Measurements from ENCODE around the gene SLC9A5. TPM values are rescaled to one million over a fixed set of nuclear protein-coding genes. Genes with fewer than 3 reads are reported as not detected.
A peak's percentile ranks its signal among the peaks of the same experiment; 100 is the strongest.

The SLC9A5 gene
- total and polyA plus RNA-seq, 4 donors, result 1.4 to 9.1 (median 3.9) TPM

GRCh38 chr16:67246081-67246755, 2.6 kb upstream of the SLC9A5 start:
- Histone ChIP-seq H3K4me3 (ENCODE audit: low read depth, low read length) (peak overlapping the region; percentile 72), H3K4me1 (ENCODE audit: control insufficient read depth, insufficient read depth, low read length) (peaks cover 49% of the 10 kb centered on the region), H3K9me3 (ENCODE audit: control insufficient read depth, insufficient read depth, low read length) (no peaks in the 10 kb centered on the region), H3K27me3 (ENCODE audit: control insufficient read depth, insufficient read depth, low read length) (peaks cover 8% of the 10 kb centered on the region), H3K27ac (ENCODE audit: low read depth, low read length) (peak overlapping the region; percentile 87), H3K36me3 (ENCODE audit: control insufficient read depth, insufficient read depth, low read length) (no peaks in the 10 kb centered on the region)
- WGBS (ENCODE audit: insufficient coverage), result 0% methylated on average over 38 of the region's 48 CpGs
- peak in 2 of 6 donors; percentile 69 to 84 for DNase-seq (ENCODE audit: low read depth in 4 of 6, low spot score in 6 of 6)

- peak in 1 of 6 donors; percentile 36 for DNase-seq (ENCODE audit: low read depth in 4 of 6, low spot score in 6 of 6)
- Histone ChIP-seq H3K4me3 (ENCODE audit: low read depth, low read length) (peak overlapping the region; percentile 72), H3K27me3 (ENCODE audit: control insufficient read depth, insufficient read depth, low read length) (peaks cover 8% of the 10 kb centered on the region), H3K36me3 (ENCODE audit: control insufficient read depth, insufficient read depth, low read length) (no peaks in the 10 kb centered on the region), H3K4me1 (ENCODE audit: control insufficient read depth, insufficient read depth, low read length) (peaks cover 48% of the 10 kb centered on the region), H3K9me3 (ENCODE audit: control insufficient read depth, insufficient read depth, low read length) (no peaks in the 10 kb centered on the region), H3K27ac (ENCODE audit: low read depth, low read length) (peak overlapping the region; percentile 87)
- 0% methylated on average over 26 of the region's 26 CpGs for WGBS (ENCODE audit: insufficient coverage)
Measured at GRCh38 chr16:67246756-67247191, 2.0 kb upstream of the SLC9A5 start.

DNA sequence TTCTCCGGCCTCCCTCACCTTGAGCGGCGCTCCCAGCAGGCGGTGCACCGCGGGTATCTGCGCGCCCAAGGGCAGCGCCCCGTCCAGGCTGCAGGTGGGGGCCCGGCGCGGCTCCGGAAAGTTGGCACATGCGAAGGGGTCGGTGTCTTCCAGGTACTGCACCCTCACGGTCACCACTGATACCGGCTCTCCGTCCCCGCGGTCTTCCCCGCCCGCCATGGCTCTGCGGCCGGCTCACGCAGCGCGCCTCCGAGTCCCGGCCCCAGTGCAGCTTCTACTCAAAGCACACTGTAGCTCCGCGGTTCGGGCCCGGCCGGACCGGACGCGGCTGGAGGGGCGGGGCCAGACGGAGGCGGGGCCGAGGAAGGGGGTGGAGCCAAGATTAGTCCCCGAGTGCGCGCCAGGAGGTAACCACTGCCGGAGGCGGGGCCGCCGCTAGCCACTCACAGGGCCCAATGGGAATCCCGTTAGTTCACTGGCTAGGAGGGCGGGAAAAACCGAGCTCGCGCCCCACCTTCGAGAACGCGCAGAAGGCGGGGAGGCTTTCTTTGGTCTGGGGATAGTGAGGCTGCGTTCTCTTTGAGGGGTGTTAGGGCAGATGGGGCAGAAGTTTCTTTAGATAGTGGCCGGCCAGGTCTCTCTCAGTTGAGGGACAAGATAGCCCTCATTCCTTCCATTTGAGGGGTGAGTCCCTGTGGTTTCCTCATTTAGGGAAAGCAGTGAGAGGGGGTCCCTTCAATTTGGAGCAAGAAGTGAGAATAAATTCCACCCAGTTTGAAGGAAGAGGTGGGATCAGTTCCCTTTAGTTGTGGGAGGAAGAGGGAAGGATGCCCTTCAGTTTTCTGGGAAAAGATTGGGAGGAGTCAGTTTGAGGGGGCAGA, 1.3 kb upstream of the SLC9A5 start, which contains the start of gene FHOD1:
TSS of gene FHOD1 (minus strand) at position 290 of the 881 bp plus-strand sequence. CDS start at position 219, 71 bp downstream.
- peak in 5 of 6 donors; percentile 66 to 96 (median 81) for DNase-seq (ENCODE audit: low read depth in 4 of 6, low spot score in 6 of 6)
- H3K27me3 ChIP-seq (ENCODE audit: control insufficient read depth, insufficient read depth, low read length), result peaks cover 8% of the 10 kb centered on the region
- H3K9me3 ChIP-seq (ENCODE audit: control insufficient read depth, insufficient read depth, low read length), result no peaks in the 10 kb centered on the region
- no peaks in the 10 kb centered on the region for H3K36me3 ChIP-seq (ENCODE audit: control insufficient read depth, insufficient read depth, low read length)
- peaks cover 48% of the 10 kb centered on the region for H3K4me1 ChIP-seq (ENCODE audit: control insufficient read depth, insufficient read depth, low read length)
- H3K27ac ChIP-seq (ENCODE audit: low read depth, low read length), result peak within 1 kb of the TSS; percentile 87
- WGBS (ENCODE audit: insufficient coverage), result under 1% methylated on average over 59 of the region's 60 CpGs
- peak within 1 kb of the TSS; percentile 72 for H3K4me3 ChIP-seq (ENCODE audit: low read depth, low read length)

DNA sequence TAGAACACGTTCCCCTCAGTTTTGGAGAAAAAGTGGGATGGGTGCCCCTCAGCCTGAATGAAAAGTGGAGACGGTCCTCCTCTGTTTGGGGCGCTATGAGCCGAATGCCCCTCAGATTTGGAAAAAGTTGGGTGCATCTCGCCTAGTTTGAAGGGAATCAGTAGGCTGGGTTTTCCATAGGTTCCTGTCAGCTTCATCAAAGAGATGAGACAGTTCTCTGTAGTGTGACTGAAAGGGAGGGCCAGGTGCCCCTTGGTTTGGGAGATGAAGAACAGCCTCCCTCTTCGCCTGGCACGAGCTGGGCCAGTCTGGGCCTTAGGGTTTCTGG, 742 bp upstream of the SLC9A5 start:
- Histone ChIP-seq H3K9me3 (ENCODE audit: control insufficient read depth, insufficient read depth, low read length) (no peaks in the 10 kb centered on the region), H3K27me3 (ENCODE audit: control insufficient read depth, insufficient read depth, low read length) (peaks cover 8% of the 10 kb centered on the region), H3K4me1 (ENCODE audit: control insufficient read depth, insufficient read depth, low read length) (peaks cover 48% of the 10 kb centered on the region), H3K27ac (ENCODE audit: low read depth, low read length) (peak overlapping the region; percentile 54), H3K4me3 (ENCODE audit: low read depth, low read length) (peak overlapping the region; percentile 72), H3K36me3 (ENCODE audit: control insufficient read depth, insufficient read depth, low read length) (no peaks in the 10 kb centered on the region)
- DNase-seq (ENCODE audit: low read depth in 4 of 6, low spot score in 6 of 6), result no peak
- WGBS (ENCODE audit: insufficient coverage), result 6% methylated on average over 7 of the region's 7 CpGs

GRCh38 chr16:67249178-67250044, 632 bp downstream of the SLC9A5 start:
- Histone ChIP-seq H3K27ac (ENCODE audit: low read depth, low read length) (no peak overlapping the region), H3K4me3 (ENCODE audit: low read depth, low read length) (peak overlapping the region; percentile 33), H3K36me3 (ENCODE audit: control insufficient read depth, insufficient read depth, low read length) (no peaks in the 10 kb centered on the region), H3K4me1 (ENCODE audit: control insufficient read depth, insufficient read depth, low read length) (peaks cover 48% of the 10 kb centered on the region), H3K27me3 (ENCODE audit: control insufficient read depth, insufficient read depth, low read length) (peaks cover 8% of the 10 kb centered on the region), H3K9me3 (ENCODE audit: control insufficient read depth, insufficient read depth, low read length) (no peaks in the 10 kb centered on the region)
- peak in 2 of 6 donors; percentile 27 to 35 for DNase-seq (ENCODE audit: low read depth in 4 of 6, low spot score in 6 of 6)
- WGBS (ENCODE audit: insufficient coverage), result 9% methylated on average over 19 of the region's 22 CpGs

DNA sequence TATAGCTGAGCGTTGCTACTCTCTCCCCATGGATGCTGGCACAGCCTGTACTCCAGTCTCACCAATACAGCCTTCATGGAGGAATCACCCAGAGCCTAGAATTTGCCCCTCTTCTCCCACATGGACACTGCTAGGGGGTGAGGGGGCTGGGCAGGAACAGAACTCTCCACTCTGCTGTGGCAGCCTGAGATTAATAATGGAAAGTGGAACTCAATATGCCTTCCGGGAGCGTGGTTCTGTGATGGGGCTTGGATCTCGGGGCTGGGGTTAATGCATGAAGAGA, 1.2 kb downstream of the SLC9A5 start:
- H3K9me3 ChIP-seq (ENCODE audit: control insufficient read depth, insufficient read depth, low read length), result no peaks in the 10 kb centered on the region
- 87% methylated on average over 3 of the region's 4 CpGs for whole genome bisulfite sequencing (ENCODE audit: insufficient coverage)
- no peak for DNase-seq (ENCODE audit: low read depth in 4 of 6, low spot score in 6 of 6)
- H3K27ac ChIP-seq (ENCODE audit: low read depth, low read length), result no peak overlapping the region
- H3K4me1 ChIP-seq (ENCODE audit: control insufficient read depth, insufficient read depth, low read length), result peaks cover 48% of the 10 kb centered on the region
- no peak overlapping the region for H3K4me3 ChIP-seq (ENCODE audit: low read depth, low read length)
- peaks cover 8% of the 10 kb centered on the region for H3K27me3 ChIP-seq (ENCODE audit: control insufficient read depth, insufficient read depth, low read length)
- H3K36me3 ChIP-seq (ENCODE audit: control insufficient read depth, insufficient read depth, low read length), result peaks cover 3% of the 10 kb centered on the region

GRCh38 chr16:67252609-67253497, 4.1 kb downstream of the SLC9A5 start:
- Histone ChIP-seq H3K27me3 (ENCODE audit: control insufficient read depth, insufficient read depth, low read length) (peaks cover 8% of the 10 kb centered on the region), H3K9me3 (ENCODE audit: control insufficient read depth, insufficient read depth, low read length) (no peaks in the 10 kb centered on the region), H3K4me1 (ENCODE audit: control insufficient read depth, insufficient read depth, low read length) (peaks cover 19% of the 10 kb centered on the region), H3K27ac (ENCODE audit: low read depth, low read length) (no peak overlapping the region), H3K4me3 (ENCODE audit: low read depth, low read length) (no peak overlapping the region), H3K36me3 (ENCODE audit: control insufficient read depth, insufficient read depth, low read length) (peaks cover 24% of the 10 kb centered on the region)
- 92% methylated on average over 3 of the region's 4 CpGs for WGBS (ENCODE audit: insufficient coverage)
- peak in 2 of 6 donors; percentile 52 to 75 for DNase-seq (ENCODE audit: low read depth in 4 of 6, low spot score in 6 of 6)

- H3K36me3 ChIP-seq (ENCODE audit: control insufficient read depth, insufficient read depth, low read length), result peaks cover 29% of the 10 kb centered on the region
- WGBS (ENCODE audit: insufficient coverage), result 85% methylated on average over 18 of the region's 18 CpGs
- H3K4me1 ChIP-seq (ENCODE audit: control insufficient read depth, insufficient read depth, low read length), result no peaks in the 10 kb centered on the region
- H3K27ac ChIP-seq (ENCODE audit: low read depth, low read length), result no peak overlapping the region
- DNase-seq (ENCODE audit: low read depth in 4 of 6, low spot score in 6 of 6), result no peak
- H3K4me3 ChIP-seq (ENCODE audit: low read depth, low read length), result no peak overlapping the region
- peaks cover 3% of the 10 kb centered on the region for H3K27me3 ChIP-seq (ENCODE audit: control insufficient read depth, insufficient read depth, low read length)
- H3K9me3 ChIP-seq (ENCODE audit: control insufficient read depth, insufficient read depth, low read length), result no peaks in the 10 kb centered on the region
Measured at GRCh38 chr16:67254801-67255552, 6.2 kb downstream of the SLC9A5 start.
